ENCODE data around the gene COL7A1.
"Not testable (repeated sequence)": the region's sequence is repeated elsewhere in the genome, so short reads cannot be mapped to it uniquely, and the experiment has no call there.

COL7A1 gene

DNA sequence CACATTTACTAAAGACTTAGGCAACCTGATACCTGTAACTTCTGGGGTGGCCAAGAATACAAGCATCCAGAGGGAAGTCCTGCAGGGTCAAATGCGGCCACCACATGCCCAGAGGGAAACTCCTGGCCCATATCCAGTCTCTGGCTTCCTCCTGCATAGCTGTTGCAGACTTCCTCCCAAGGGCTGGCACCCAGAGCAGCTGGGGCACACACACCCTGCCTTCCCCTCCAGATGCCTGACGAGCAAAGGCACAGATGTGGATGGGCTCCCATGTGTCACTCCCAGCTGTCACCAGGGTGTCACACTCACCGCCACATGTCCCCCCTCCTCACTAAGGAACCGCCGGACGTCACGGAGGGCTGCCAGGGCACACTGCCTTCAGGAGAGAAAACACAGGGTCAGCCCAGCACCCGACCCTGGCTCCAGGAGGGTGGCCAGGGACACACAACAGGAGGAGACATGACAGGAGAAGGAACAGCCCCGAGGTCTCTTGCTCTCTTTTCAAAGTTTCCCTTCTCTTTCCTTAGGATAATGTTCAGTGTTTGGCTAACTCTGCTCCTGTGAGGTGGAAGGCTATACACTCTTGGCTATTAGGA lies 51.8 kb downstream of the COL7A1 start:
- no peak for DNase-seq

DNA sequence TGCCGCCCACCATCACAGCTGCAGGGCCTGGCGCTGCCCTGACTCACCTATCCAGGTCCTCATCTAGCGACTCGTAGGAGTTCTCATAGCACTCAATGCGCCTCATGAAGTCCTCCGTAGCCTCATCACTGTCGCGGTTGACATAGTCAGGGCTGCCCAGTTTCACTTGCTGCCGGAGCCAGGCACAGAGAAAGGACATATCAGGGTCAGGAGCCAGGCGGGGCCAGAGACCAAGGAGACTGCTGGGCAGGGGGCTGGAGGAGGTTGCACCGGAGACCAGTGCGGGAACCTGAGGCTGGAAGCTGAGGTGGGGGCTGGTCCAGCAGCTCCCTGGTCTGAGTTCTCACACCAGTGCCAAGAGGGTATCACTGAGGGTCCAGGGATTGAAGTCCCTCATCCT lies 56.7 kb downstream of the COL7A1 start:
- no peak for DNase-seq

DNA sequence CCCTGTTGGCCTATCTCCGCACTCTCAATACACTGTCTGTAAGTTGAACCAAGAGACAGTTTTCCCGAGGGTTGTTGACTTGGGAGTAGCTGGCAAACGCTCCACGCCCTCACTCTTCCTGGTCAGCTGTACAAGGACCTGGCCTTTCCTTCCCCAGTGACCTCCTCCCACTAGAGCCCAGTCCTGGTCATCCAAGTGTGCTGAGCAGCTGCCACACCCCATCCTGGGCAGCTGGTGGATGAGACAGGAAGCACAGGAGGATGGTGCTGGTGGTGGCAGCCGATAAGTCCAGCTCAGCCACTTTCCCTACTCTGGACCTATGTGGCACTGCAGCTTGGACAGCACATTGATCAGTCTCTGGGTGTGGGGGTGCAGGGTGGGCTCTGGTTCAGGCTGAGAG lies 58.3 kb downstream of the COL7A1 start:
- DNase-seq: no peak

DNA sequence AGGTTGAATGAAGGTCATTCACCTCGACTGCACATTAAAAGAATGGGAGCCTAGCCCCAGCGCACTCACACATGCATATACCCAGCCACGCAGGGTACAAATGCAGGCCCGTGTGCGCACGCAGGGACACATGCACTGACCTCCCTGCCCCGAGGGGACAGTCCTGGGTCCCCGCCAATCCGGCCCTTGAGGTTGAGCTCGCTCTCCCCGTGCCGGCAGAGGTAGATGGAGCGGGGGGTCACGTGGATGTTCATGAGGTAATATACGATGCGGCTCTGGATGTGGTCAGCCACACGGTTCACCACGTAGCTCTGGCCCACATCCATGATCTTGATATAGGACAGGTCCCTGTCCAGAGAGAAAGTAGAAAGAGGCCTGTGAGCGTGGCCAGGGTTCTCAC lies 59.0 kb downstream of the COL7A1 start:
- no peak for DNase-seq

DNA sequence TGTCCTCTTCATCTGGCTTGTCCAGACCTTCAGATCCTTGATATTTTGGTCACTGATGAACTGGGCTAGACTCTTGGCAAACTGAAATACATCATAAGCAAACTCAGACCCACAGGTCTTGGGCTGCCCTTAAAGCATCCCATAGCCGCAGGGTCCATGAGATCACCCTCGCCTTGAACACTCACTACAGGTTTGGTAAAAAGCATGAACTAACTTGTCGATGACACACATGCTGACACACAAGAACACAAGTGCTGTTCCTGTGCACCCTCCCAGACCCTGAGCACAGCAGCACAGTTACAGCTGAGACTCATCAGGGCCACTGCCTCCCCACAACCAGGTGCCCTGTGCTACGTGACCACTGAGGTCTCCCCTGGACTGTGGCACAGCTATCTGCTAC lies 59.6 kb downstream of the COL7A1 start:
- DNase-seq: no peak

DNA sequence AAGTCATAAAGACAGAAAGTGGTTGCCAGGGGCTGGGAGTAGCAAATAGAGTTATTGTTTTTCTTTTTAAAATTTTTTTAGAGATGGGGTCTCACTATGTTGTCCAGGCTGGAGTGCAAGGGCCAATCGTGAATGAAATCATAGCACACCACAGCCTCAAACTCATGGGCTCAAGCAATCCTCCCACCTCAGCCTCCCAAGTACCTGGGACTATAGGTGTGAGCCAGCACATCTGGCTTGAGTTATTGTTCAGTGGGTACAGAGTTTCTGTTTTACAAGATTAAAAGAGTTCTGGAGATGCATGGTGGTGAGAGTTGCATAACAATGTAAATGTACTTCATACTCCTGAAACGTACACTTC lies 62.2 kb downstream of the COL7A1 start:
- no peak for DNase-seq

DNA sequence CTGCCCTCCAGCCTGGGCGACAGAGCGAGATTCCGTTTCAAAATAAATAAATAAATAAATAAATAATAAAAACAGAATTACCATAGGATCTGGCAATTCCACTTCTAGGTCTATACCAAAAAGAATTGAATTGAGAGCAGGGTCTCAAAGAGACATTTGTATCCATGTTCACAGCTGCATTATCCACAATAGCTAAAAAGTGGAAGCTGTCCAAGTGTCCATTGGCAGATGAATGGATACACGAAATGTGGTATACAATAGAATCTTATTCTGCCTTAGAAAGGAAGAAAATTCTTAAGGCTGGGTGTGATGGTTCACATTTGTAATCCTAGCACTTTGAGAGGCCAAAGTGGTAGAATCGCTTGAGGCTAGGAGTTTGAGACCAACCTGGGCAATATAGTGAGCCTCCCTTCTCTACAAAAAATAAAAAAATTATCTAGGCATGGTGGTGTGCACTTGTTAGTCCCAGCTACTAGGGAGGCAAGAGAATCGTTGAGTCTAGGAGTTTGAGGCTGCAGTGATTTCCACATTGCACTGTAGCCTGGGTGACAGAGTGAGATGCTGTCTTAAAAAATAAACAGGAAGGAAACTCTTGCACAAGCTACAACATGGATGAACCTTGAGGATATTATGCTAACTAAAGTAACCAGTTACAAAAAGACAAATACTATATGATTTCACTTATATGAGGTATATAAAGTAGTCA lies 62.7 kb downstream of the COL7A1 start:
- DNase-seq: no peak

DNA sequence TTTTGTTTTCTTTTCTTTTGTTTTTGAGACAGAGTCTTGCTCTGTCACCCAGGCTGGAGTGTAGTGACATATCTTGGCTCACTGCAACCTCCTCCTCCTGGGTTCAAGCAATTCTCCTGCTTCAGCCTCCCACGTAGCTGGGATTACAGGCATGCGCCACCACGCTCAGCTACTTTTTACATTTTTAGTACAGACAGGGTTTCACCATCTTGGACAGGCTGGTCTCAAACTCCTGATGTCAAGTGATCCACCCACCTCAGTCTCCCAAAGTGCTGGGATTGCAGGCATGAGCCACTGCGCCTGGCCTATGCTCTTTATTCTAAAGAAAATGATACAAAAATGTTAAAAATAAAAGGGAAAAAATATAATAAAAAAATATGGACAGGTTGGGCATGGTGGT lies 64.4 kb downstream of the COL7A1 start:
- DNase-seq: not testable (repeated sequence)

DNA sequence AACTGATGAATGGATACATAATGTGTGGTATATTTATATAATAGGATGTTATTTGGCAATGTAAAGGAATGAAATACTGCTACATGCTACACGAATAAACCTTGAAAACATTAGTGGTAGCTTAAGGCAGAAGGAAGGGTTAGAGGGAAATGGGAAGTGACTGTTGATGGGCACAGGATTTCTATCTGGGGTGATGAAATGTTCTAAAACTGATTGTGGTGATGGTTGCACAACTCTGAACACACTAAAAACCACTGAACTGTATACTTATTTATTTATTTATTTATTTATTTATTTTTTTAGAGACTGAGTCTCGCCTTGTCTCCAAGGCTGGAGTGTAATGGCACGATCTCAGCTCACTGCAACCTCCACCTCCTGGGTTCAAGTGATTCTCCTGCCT lies 66.4 kb downstream of the COL7A1 start:
- DNase-seq: no peak

DNA sequence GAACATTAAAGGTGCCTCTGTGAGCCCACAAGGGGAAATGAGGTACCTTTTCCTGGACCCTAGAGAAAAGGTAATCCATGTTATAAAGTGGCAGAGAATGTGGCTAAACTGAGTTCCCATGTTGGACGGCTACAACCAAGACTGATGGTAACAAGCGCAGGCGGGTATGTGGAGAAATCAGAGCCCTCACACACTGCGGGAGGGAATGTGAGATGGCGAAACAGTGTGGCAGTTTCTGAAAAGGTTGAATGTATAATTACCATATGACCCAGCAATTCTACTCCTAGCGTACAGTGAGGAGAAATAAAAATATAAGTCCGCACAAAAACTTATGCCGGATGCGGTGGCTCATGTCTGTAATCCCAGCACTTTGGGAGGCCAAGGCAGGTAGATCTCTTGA lies 67.1 kb downstream of the COL7A1 start:
- DNase-seq: no peak

DNA sequence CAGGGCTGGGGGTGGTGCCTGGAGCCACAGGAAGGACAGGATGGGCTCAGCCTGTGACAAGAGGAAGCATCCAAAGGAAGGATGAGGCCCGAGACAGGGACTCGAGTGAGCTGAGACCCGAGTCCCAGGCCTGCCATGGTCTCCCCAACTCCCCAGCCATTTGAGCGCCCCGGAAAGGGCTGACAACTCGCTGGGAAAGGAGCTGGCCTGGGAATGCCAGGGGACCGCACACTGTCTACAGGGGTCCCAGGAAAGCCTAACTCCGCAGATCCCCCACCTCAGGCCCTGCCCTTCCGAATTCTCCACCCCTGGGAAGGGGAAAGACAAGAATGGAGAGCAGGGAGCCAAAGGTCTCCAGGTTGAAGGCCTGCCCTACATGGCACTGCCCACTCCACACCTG lies 70.2 kb downstream of the COL7A1 start:
- DNase-seq: no peak

DNA sequence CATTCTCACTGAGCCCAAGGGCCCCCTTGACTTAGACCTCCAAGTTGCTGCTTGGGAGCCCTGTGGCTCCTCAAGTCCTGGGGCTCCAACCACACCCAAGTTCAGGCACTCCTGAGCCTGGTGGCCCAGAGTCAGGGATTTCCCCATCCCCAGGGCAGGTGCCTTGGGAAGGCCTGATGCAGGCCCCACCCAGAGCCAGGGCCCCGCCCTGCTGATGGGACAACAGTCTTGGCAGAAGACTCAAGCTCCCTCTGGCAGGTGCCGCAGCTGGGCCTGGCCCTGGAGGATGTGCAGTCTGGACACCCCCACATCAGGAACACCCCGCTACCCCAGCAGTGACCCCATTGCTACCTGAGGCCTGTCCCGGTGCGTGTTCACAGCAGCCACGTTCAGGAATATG lies 73.5 kb downstream of the COL7A1 start:
- no peak for DNase-seq

DNA sequence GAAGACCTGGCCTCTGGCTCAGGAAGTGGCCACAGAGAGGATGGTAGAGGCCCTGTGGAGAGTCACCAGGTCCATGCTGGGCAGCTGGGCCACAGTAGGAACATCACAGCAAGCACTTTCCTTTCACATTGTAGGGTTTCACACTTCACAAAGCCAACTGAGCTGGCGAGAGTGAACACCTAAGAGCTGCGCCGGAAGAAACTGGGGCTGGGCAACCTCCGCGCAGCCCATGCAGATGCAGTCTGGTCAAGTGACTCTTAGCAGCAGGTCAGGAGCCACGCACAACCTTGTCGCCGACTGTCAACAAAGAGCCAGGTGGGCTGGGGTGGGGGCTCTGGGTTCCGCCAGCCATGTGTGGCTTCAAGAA lies 75.9 kb downstream of the COL7A1 start:
- no peak for DNase-seq

DNA sequence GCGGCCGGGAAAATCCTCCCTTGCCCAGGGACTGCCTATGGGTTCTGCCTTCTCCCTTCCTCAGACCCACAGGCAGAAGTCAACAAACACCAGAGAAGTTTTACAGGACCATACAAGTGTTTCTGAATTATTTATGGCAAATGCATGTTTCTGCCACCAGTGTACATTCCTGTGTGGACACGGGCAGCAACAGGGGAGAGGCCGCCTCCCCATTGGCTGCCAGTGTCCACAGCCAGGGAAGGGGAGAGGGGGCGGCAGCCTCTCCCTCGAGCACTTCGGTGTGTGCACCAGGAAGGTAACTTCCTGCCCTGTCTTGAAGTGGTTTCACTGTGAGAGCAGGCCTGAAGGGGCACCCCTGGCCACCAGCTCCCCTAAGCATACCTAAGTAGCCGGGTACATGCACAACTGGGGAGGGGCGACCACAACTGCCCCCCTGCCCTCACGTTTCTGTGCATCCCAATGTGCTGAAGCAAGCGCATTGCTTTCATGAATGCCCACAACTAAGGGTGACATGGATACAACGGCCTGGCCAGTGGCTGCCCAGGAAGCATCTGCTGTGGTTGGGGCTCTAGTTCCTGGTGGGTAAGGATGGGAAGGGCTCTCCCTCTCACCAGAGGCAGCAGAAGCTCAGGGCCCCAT lies 76.4 kb downstream of the COL7A1 start:
- DNase-seq: no peak

DNA sequence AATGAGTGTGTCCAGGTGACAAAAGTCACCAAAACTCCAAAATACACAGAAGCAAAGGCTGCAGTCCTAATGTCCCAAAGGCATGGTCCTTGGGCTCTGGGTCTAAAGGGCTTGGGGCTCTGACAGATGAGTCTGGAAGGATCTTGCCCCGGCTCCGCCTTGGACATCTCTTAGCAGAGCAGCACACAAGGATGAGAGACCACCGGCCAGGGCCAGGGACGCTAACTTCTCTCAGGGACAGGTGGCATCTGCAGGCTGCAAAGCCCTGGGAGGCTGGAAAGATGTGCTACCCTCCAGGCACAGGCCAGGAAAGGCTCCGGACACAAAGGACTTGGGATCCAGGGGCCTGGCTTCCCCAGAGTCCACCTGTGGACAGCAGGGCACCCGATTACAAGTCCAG lies 77.1 kb downstream of the COL7A1 start:
- DNase-seq: no peak

DNA sequence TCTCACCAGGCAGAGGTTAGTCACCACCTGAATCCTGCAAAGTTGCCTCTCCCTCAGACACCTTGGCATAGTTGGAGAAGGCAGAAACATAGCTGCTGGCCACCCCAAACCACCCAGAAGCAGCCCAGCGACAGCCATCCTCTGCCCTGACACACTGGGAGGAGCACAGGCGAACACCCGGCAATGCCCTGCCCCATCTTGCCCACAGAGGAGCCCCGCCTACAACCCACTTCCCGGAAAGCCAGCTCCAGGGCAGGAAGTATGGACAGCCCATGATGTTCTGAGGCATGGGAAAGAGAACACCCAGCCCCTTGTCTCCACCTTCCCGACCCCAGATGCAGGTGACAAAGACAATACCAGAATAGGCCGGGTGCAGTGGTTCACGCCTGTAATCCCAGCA lies 78.6 kb downstream of the COL7A1 start:
- no peak for DNase-seq

DNA sequence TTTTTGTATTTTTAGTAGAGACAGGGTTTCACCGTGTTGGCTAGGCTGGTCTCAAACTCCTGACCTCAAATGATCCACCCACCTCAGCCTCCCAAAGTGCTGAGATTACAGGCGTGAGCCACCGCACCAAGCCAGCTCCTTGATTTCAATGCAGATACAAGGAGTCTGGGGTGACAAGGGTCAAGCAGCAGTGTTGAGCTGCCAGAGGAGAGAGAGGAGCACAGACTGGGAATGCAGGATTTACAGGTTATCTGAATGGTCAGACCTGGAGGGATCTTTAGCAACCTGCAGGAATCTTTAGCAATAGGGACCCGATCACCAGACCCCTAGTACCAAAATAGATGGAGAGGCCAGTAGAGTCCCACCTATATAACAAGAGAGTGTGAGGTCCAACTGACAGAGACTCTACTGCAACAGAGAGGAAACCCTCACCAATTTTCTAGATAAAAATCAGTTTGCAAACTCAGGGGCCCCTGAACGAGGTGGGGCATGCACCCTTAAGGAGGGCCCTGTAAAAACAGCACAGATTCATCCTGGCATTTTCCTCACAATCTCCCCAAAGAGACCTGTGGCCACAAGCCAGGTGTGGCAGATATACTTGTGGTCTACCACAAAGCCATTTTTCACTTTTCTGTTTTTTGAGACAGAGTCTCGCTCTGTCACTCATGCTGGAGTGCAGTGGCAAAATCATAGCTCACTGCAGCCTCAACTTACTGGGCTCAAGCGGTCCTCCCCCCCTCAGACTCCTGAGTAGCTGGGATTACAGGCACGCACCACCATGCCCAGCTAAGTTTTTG lies 80.5 kb downstream of the COL7A1 start:
- DNase-seq: no peak
